Muscle of arm (tissue), 12 donors: ENCODE results near the gene CXCR5. TPM values are rescaled to one million over a fixed set of nuclear protein-coding genes. Genes with fewer than 3 reads are reported as not detected.
A peak's percentile ranks its signal among the peaks of the same experiment; 100 is the strongest.

ENCODE experiments used
- DNase-seq: peaks from one replicate; pipeline ENCODE4 v3.0.0-alpha.2; 2013
- polyA plus RNA-seq, 12 donors: library from polyadenylated mRNA; unstranded; fragments of 120-200 nt; gene quantifications; one replicate each; pipeline ENCODE4 v1.2.1, GENCODE V29; 2013; ENCODE audit not compliant: insufficient read length in 12 of 12

The CXCR5 gene
- polyA plus RNA-seq, 12 donors = 0.06 to 0.13 (median 0.10) TPM; not detected in 9

DNA sequence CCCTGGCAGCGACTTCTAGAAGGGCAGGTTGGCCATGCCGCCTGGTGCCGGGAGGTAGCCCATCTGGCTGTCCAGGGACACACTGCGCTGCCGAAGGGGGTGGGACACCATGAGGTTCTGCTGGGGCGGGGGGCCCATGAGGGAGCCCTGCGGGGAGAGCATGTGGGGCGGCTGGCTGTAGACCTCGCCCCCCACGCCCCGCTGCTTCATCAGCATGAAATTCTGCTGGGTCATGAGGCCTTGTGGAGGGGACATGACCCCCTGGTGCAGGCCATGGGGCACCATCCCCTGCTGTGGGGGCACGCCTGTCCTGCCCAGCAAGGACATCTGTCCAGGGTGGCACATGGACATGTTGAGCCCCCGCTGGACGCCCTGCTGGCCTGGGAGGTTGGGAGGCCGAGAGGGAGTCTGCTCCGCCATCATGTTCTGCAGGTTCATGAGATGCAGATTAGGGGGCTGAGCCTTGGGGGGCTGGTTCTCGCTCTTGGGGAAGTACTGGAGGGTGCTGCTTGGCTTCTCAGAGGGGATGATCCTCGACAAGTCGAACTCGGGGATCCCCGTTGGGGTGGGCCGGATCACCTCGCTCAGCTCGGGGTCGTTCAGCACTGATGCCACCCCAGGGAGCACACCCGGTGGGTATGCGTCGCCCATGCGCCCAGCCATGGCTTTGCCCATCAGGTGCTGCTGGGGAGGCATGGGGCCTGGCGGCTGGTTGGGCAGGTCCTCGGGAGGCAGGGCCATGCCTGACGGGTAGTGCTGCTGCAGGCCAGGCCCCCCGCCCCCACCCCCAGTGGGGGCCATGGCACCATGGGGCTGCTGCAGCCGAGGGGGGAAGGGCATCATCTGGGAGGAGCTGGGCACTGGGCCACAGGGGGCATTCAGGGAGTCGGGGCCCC is 15.0 kb downstream of the CXCR5 start:
- DNase-seq = no peak

- no peak for DNase-seq
Observed at GRCh38 chr11:118899296-118899688, 15.6 kb downstream of the CXCR5 start.

- DNase-seq = no peak
Observed at GRCh38 chr11:118899706-118900360, 16.1 kb downstream of the CXCR5 start.

DNA sequence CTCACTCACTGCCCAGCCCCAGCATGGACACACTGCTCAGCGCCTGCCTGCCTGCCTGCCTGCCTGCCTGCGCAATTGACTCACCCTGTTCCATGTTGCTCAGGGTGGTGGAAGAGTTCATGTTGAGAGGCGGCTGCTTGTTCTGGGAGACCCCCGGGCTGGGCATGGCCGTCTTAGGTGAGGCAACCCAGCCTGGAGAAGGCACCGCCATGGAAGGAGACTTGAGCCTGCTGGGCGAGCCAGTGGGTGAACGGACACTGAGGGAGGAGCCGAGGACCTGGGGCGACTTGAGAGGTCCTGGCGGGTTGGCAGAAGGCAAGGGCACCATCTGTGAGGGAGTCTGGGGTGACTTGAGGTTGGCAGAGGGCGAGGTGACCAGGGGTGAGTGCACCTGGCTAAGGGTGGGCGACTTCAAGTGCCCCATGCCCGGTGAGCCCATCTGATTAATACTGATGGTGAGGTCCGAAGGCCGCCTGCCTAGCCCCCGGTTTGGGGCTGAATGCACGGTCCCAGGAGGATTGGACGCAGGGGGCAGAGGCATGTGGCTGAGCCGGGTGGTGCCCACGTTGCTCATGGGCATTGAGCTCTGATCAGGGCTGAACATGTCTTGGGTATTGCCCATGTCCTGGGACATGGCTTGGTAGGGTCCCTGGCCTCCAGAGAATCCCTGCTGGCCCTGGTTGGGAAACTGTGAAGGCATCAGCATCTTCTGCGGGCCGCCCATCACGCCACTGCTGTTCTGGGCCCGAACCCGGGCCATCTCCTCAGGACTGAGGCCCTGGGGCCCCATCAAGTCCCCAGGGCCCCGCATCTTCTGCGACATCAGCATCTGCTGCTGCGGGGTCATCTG is 17.1 kb downstream of the CXCR5 start:
- no peak for DNase-seq

GRCh38 chr11:118901494-118902335 is 18.0 kb downstream of the CXCR5 start:
- no peak for DNase-seq

GRCh38 chr11:118902336-118903203 is 18.9 kb downstream of the CXCR5 start:
- DNase-seq = no peak

GRCh38 chr11:118903204-118904015 is 19.7 kb downstream of the CXCR5 start:
- no peak for DNase-seq

- DNase-seq = peak; percentile 84
Observed at GRCh38 chr11:118907051-118908042, 23.7 kb downstream of the CXCR5 start.

DNA sequence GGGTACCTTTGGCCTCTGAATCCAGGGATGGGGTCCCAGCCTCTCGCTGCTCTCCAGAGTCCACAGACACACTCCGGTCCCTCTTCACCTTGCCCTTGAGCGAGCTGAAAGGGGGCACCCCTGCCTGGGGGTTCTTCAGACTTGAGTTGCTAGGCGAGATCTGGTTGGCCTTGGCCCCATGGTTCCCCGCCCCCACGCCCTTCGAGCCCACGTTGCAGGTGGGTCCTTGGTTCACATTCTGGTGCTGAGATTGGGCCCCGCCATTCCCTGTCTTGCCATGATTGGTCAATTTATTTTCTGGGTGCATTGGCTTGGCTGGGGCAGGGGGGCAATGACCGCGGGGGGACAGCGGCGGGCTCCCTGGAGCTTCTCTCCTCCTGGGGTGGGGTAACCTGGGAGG is 24.6 kb downstream of the CXCR5 start:
- DNase-seq = no peak

- DNase-seq = peak; percentile 95
Observed at GRCh38 chr11:118908901-118909618, 25.4 kb downstream of the CXCR5 start.

DNA sequence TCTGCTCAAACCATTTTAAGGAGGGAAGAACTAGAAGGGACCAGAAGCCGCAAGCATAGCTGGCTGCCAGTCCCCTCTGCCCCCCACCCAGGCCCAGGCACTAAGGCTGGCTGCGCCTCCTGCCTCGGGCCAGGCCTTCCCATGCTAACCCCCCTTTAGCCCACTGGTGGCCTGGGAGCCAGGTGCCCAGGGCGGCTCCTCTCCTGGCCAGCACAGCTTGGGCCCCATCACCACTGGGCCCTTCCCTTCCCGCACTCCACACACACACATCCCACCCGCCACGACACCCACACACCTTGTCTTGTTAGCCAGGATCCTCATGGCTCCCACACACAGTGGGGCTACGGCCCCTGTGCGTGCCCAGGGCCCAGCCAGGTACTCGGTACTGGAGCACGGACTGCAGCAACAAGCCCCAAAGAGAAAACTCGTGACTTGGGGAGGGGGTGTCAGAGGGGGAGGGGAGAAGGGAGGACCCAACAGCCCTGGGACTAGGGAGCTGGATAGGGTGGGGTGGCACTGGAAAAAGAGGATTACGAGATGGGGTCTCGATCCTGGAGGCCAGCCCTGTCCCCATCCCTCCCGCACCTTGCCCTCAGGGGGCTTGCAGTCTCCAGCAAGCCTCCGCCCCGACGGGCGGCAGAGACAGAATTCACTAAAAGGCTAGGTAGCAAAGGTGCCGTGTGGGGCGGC is 26.1 kb downstream of the CXCR5 start:
- DNase-seq = no peak

- DNase-seq = peak; percentile 65
Observed at GRCh38 chr11:118910309-118911112, 26.8 kb downstream of the CXCR5 start.

DNA sequence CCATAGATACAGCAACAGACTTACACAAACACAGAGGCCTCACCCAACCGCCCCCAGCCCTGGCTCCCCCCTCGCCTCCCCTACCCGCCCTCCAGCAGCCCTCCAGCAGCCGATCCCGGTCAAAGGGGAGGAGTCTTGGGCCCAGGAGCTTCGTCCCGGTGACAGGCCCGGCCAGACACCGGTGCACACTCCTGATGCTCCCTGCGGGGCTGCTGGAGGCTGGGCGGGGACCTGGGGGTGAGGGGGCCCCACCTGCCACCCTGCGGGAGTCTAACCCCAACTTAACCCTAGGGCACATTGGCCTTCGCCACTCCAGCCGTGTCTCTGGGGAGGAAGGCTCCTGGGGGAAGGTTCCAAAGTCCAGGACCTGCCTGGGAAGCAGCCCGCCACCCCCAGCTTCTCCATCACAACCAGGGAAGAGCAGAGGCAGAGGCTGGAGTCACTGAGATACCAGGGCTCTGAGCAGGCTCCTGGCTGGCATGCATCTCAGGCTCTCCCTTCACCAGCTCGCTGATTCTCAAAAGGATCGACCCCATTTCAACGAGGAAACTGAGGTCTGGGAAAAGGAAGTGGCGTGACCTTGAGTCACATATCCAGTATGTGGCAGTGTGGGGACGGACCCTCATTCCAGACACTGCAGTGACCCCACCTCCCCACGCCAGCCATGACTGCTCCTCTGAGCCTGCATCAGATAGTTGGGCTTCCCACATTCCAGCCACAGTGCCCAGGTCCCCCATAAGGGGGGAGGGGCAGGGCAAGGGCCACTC is 27.6 kb downstream of the CXCR5 start:
- no peak for DNase-seq

DNA sequence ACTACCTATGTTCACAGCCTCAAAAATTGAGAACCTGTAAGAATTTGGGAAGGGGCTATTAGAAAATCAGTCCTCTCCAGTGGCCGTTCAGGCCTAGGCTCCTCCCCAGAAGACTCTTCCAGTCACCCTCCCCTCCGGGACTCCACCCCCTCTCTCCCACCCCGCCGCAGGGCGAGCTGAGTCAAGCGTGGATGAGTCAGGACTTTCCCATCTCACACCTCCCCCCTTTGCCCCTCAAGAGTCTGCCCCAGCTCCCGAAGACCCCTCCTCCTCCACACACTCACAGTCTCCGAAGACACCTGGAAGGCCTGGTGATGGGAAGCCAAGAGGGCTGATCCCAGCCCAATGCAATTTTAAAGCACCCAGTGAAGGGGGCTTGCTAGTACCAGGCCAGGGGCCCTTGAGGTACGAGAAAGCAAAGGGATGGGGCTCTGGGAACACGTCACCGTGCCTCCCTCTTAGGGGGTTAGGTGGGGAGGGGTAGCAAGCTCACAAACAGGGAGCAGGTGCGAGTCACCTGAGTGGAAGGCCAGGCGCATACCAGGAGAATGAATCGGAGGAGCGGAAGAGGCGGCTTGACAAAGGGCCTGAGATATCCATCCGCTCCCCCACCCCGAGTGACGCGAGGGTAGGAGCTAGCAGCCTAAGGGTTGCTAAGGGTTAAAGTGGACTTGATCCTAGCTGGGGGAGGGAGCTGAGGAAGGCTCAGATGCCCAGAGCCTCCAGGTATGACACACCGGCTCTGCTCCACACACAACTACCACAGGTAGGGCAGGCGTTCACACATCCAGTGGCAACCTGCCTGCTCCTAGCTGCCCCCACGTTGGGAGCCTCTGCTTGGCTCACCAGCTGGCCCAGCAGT is 28.4 kb downstream of the CXCR5 start:
- no peak for DNase-seq
